Keratinocyte (primary cell): ENCODE data around the gene DISP2. TPM values are rescaled to one million over a fixed set of nuclear protein-coding genes. Genes with fewer than 3 reads are reported as not detected.

Experiments used
- DNase-seq: peaks from one replicate; pipeline ENCODE4 v3.0.0-alpha.2; 2011; ENCODE audit warnings: low read depth, missing footprints, low spot score
- FAIRE-seq: peaks from 2 replicates; lab custom pipeline; 2011; peaks lifted over from hg19 to GRCh38; lab: Jason Lieb, UNC
- H2AFZ ChIP-seq: 2 replicates; pipeline ENCODE4 v1.6.0; 2012; ENCODE audit warnings: low read length, control low read depth, inconsistent platforms; ENCODE audit not compliant: control insufficient read depth
- H3K27ac ChIP-seq: 2 replicates; pipeline ENCODE4 v1.5.1; 2011; ENCODE audit warnings: low read length; ENCODE audit not compliant: control insufficient read depth, insufficient read depth
- H3K27me3 ChIP-seq: 3 replicates; pipeline ENCODE4 v1.6.0; 2011; ENCODE audit warnings: low read length; ENCODE audit not compliant: control insufficient read depth, insufficient read depth; ENCODE audit errors: extremely low read depth
- H3K36me3 ChIP-seq, 2 experiments: 2 replicates in 1 of 2; 3 replicates in 1 of 2; pipeline ENCODE4 v1.5.1; 2011; ENCODE audit warnings: low read length in 2 of 2, mild to moderate bottlenecking in 1 of 2; ENCODE audit not compliant: control insufficient read depth in 2 of 2, insufficient read depth in 2 of 2; ENCODE audit errors: extremely low read depth in 1 of 2
- H3K4me1 ChIP-seq: 3 replicates; pipeline ENCODE4 v1.5.1; 2011; ENCODE audit warnings: low read length; ENCODE audit not compliant: control insufficient read depth, insufficient read depth; ENCODE audit errors: extremely low read depth
- H3K4me2 ChIP-seq: 3 replicates; pipeline ENCODE4 v1.6.0; 2011; ENCODE audit warnings: low read depth, low read length; ENCODE audit not compliant: control insufficient read depth, insufficient read depth; ENCODE audit errors: extremely low read depth
- H3K4me3 ChIP-seq, 3 experiments: fragments of 200-600 bp in 1 of 3; sonication (generic) in 1 of 3; 2 replicates in 2 of 3; 3 replicates in 1 of 3; pipeline ENCODE4 v1.5.1; 2011 to 2016; ENCODE audit warnings: low read length in 3 of 3, mild to moderate bottlenecking in 3 of 3, control low read depth in 2 of 3, inconsistent platforms in 1 of 3, low read depth in 1 of 3, mixed read lengths in 1 of 3, mixed run types in 1 of 3, moderate library complexity in 1 of 3; ENCODE audit not compliant: control insufficient read depth in 2 of 3, insufficient read depth in 2 of 3; ENCODE audit errors: extremely low read depth in 1 of 3
- H3K79me2 ChIP-seq: 2 replicates; pipeline ENCODE4 v1.6.0; 2012; ENCODE audit warnings: low read length; ENCODE audit not compliant: control insufficient read depth, insufficient read depth
- H3K9ac ChIP-seq: 3 replicates; pipeline ENCODE4 v1.6.0; 2011; ENCODE audit warnings: low read length; ENCODE audit not compliant: control insufficient read depth, insufficient read depth; ENCODE audit errors: extremely low read depth
- H3K9me1 ChIP-seq: 3 replicates; pipeline ENCODE4 v1.6.0; 2011; ENCODE audit warnings: low read length; ENCODE audit not compliant: control insufficient read depth, insufficient read depth; ENCODE audit errors: extremely low read depth
- H3K9me3 ChIP-seq: 2 replicates; pipeline ENCODE4 v1.5.1; 2012; ENCODE audit warnings: low read depth, low read length; ENCODE audit not compliant: control insufficient read depth
- H4K20me1 ChIP-seq: 3 replicates; pipeline ENCODE4 v1.6.0; 2011; ENCODE audit warnings: low read length; ENCODE audit not compliant: control insufficient read depth, insufficient read depth; ENCODE audit errors: extremely low read depth
- EZH2 ChIP-seq: IDR thresholded peaks from one replicate; pipeline ENCODE4 v1.6.1; 2012; ENCODE audit warnings: inconsistent platforms, mild to moderate bottlenecking, low read length, moderate library complexity
- dilution Hi-C: fragments of 300-500 bp; cut with MboI; formaldehyde crosslinking; loops from one replicate; pipeline ENCODE4 v1.7.0; 2020; ENCODE audit warnings: low sequenced_read_pairs; ENCODE audit not compliant: extremely low pct_ligation_motif_present
- polyA plus RNA-seq, 5 experiments: library from polyadenylated mRNA; depleted of rRNA in 3 of 5; stranded (reverse) in 3 of 5; stranded (forward) in 1 of 5; unstranded in 1 of 5; fragments of >200 nt; gene quantifications; 1 replicate in 1 of 5; 2 replicates in 3 of 5; 3 replicates in 1 of 5; pipeline versions ENCODE4 v1.2.1 to v1.2.3, GENCODE V29; 2011 to 2012; ENCODE audit warnings: missing spikeins in 2 of 5, low read depth in 1 of 5, low replicate concordance in 1 of 5
- TF ChIP-seq, protein P1 (sequence below), 3 experiments: IDR thresholded peaks in 1 of 3; conservative IDR thresholded peaks in 1 of 3; optimal IDR thresholded peaks in 1 of 3; 2 replicates in 2 of 3; 3 replicates in 1 of 3; pipeline versions ENCODE3 to v1.5.1; 2011; ENCODE audit warnings: low read length in 3 of 3, mild to moderate bottlenecking in 3 of 3, moderate library complexity in 2 of 3, control low read depth in 1 of 3, inconsistent platforms in 1 of 3; ENCODE audit not compliant: insufficient read depth in 2 of 3; ENCODE audit errors: extremely low read depth in 1 of 3

Gene DISP2
- polyA plus RNA-seq, 1 donor (not counting 4 experiments of a cell fraction or from before 2014, with no cell fraction given), result 0.12 TPM

GRCh38 chr15:40421246-40422157 is 63.5 kb downstream of the DISP2 start:
- H3K36me3 ChIP-seq, result peaks cover 0 to under 1% of the 10 kb centered on the region in 2 experiments
- peak overlapping the region in 1 of 3 experiments; percentile 44 for H3K4me3 ChIP-seq
- DNase-seq, result no peak
- H3K4me1 ChIP-seq, result peaks cover 17% of the 10 kb centered on the region
- no peaks in the 10 kb centered on the region for H3K9me3 ChIP-seq
- no peaks in the 10 kb centered on the region for H4K20me1 ChIP-seq
- H3K79me2 ChIP-seq, result no peaks in the 10 kb centered on the region
- H3K27ac ChIP-seq, result no peak overlapping the region
- H3K9me1 ChIP-seq, result no peaks in the 10 kb centered on the region
- dilution Hi-C loops, result no loop called here
- no peak for FAIRE-seq
- H3K4me2 ChIP-seq, result peak overlapping the region; percentile 56
- peak overlapping the region; percentile 64 for H2AFZ ChIP-seq
- no peak overlapping the region for H3K9ac ChIP-seq
- no peak for TF ChIP-seq EZH2
- TF ChIP-seq, protein P1, sequence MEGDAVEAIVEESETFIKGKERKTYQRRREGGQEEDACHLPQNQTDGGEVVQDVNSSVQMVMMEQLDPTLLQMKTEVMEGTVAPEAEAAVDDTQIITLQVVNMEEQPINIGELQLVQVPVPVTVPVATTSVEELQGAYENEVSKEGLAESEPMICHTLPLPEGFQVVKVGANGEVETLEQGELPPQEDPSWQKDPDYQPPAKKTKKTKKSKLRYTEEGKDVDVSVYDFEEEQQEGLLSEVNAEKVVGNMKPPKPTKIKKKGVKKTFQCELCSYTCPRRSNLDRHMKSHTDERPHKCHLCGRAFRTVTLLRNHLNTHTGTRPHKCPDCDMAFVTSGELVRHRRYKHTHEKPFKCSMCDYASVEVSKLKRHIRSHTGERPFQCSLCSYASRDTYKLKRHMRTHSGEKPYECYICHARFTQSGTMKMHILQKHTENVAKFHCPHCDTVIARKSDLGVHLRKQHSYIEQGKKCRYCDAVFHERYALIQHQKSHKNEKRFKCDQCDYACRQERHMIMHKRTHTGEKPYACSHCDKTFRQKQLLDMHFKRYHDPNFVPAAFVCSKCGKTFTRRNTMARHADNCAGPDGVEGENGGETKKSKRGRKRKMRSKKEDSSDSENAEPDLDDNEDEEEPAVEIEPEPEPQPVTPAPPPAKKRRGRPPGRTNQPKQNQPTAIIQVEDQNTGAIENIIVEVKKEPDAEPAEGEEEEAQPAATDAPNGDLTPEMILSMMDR (optimal IDR thresholded peaks at IDR 0.05 in 1 of 3, IDR thresholded peaks at IDR 0.05 in 1 of 3, conservative IDR thresholded peaks at IDR 0.05 in 1 of 3; ENCODE audit: extremely low read depth in 1 of 3, insufficient read depth in 2 of 3, low read length in 3 of 3), result peak; percentile 86 to 98 (median 98)
- H3K27me3 ChIP-seq, result no peaks in the 10 kb centered on the region

DNA sequence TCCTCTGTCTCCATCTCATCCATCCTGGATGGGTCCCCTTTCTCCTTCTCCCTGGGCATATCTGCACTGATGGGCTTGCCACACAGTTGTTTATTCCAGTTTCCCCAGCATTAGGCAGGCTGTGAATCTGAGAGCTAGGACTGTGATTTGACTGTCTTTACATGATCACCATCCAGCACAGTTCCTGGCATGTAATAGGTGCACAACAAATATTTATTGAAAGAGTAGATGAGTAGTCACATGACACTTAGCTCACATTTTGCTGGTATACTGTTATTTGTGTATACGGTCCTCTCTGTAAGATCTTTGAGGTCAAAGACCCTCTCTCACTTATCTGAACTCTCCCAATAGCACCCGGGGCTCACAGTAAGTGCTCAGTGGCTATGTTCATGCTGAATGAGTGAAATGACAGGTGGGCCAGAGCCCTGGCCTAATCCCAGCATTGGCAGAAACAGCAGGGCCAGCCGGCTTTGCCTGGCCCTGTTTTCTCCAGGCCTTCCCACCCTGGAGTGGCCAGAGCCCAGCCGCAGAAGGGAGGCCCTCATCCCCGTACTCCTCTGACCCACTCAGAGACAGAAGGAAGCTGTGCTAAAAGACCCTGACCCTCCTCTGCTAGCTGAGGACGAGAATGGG is 66.6 kb downstream of the DISP2 start:
- Histone ChIP-seq H3K36me3 (no peaks in the 10 kb centered on the region), H3K9me3 (no peaks in the 10 kb centered on the region), H2AFZ (no peak overlapping the region), H3K9me1 (no peaks in the 10 kb centered on the region), H4K20me1 (no peaks in the 10 kb centered on the region), H3K4me2 (no peak overlapping the region), H3K4me1 (peaks cover 18% of the 10 kb centered on the region), H3K27ac (no peak overlapping the region), H3K9ac (no peak overlapping the region), H3K4me3 (no peak overlapping the region), H3K27me3 (peaks cover 7% of the 10 kb centered on the region), H3K79me2 (no peaks in the 10 kb centered on the region)
- dilution Hi-C loops, result no loop called here
- DNase-seq (no peak), FAIRE-seq (no peak)
- TF ChIP-seq, protein P1 (optimal IDR thresholded peaks at IDR 0.05 in 1 of 3, IDR thresholded peaks at IDR 0.05 in 1 of 3, conservative IDR thresholded peaks at IDR 0.05 in 1 of 3; ENCODE audit: extremely low read depth in 1 of 3, insufficient read depth in 2 of 3, low read length in 3 of 3), result no peak
- no peak for TF ChIP-seq EZH2
